Measurements from ENCODE around the gene DYNLL2.
"Not testable (repeated sequence)": the region's sequence is repeated elsewhere in the genome, so short reads cannot be mapped to it uniquely, and the experiment has no call there.

DYNLL2 gene

GRCh38 chr17:58054641-58055040 lies 28.6 kb upstream of the DYNLL2 start:
- TF ChIP-seq GATA1 (IDR thresholded peaks at IDR 0.05; ENCODE audit: low read depth, low read length) (no peak), POLR2A (IDR thresholded peaks at IDR 0.05; ENCODE audit: low read length) (no peak)
- DNase-seq = no peak

DNA sequence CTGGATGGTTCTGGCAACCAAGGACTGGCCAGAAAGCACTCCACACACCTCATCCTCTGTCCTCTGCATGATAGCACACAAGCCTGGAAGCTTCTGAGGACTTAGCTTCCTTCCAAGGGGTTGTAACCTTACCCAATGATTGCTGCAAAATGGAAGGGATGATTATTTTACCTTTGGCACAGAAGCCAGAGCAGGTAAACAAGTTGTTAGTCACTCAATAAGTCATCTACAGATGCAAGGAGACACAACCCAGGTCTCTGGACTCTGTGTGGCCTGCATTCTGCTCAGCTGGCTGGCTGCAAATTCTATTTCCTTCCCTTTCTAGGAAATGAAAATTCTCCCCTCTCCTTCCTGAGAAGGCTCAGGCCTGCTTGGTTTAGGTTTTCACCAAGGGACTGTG lies 26.7 kb upstream of the DYNLL2 start:
- TF ChIP-seq GATA1 (IDR thresholded peaks at IDR 0.05; ENCODE audit: low read depth, low read length) (no peak), POLR2A (IDR thresholded peaks at IDR 0.05; ENCODE audit: low read length) (no peak)
- DNase-seq = no peak

DNA sequence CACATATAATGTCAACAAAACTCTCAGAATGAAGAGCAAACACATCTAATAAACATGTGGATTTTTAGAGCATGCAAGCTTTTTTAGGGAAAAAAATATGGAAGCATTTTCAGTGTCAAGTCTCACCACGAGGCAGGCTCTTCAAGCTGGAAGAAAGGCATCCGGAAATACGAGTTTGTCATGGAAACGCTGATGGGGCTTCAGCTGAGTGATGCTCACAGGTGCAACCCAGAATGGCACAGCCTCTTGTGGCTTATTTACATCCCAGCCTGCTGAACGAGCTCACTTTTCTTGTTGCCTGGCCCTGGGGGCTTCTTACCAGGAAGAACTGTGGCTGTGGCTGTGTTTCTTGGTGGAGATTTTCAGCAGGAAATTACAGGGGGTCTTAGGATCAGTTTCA lies 24.1 kb upstream of the DYNLL2 start:
- DNase-seq = no peak
- no peak for TF ChIP-seq GATA1 (IDR thresholded peaks at IDR 0.05; ENCODE audit: low read depth, low read length)
- TF ChIP-seq POLR2A (IDR thresholded peaks at IDR 0.05; ENCODE audit: low read length) = no peak

DNA sequence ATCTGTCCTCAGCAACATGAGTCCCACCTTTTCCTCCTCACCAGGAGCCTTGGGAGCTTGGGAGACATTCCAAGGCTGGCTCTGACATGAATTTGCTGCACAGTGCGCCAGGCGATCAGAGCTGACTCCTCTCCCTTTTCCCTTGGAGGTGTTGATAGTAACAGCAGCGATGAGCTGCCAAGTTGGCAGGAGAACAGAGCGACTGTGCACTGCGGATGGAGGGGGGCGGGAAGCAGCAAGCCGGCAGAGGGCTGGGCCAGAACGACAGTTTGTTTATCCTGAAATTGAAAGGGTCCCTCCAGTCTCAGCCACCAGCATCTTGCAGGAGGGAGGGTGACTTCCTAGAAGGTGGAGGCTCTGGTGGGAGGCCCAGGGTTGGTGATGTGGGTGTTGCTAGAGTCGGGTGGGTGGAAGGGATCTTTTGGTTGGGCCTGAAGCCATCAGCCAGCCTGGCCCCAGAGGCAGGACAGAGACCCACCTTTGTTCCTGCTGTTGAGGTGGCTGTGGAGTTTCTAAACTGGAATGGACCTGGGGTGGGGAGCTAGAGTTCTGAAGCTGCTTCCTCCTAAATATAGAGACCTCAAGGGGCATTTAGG lies 22.5 kb upstream of the DYNLL2 start:
- no peak for TF ChIP-seq GATA1 (IDR thresholded peaks at IDR 0.05; ENCODE audit: low read depth, low read length)
- no peak for TF ChIP-seq POLR2A (IDR thresholded peaks at IDR 0.05; ENCODE audit: low read length)
- no peak for DNase-seq

DNA sequence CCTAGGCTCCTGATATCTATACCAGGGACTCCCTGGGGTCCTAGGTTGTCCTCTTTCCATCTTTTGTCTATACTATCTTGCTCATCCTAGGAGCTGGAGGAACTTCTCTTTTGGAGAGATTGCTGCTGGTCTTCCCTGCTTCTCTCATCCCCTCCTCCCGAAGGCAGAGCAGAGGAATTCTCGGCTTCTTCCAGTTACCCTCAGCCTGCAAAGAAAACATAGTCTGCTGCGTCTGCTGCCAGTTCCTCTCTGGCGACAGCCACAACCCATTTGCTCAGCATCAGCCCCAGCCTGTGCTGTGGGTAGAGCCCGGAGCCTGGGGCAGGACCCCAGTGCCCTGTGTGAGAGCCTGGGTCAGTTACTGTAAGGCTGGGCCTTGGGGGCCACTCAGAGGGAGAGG lies 21.5 kb upstream of the DYNLL2 start:
- no peak for DNase-seq
- TF ChIP-seq GATA1 (IDR thresholded peaks at IDR 0.05; ENCODE audit: low read depth, low read length) (no peak), POLR2A (IDR thresholded peaks at IDR 0.05; ENCODE audit: low read length) (no peak)

DNA sequence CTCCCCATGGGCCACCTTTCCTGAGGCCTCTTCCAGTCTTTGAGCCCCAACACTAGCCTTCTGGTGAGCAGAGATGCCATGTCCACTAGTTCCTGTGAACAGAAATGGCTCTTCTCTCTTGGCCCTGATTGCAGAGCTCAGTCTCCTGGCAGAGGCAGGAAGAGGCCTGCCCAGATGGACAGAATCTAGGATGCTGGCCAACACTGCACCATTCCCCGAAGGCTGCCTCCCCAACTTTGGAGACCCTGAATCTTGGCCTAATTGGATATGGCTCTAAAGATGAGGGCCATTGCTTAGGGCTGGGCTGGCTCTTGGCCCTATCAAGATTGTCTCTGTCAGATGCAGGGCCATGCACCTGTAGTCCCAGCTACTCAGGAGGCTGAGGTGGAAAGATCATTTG lies 18.0 kb upstream of the DYNLL2 start:
- no peak for TF ChIP-seq GATA1 (IDR thresholded peaks at IDR 0.05; ENCODE audit: low read depth, low read length)
- no peak for TF ChIP-seq POLR2A (IDR thresholded peaks at IDR 0.05; ENCODE audit: low read length)
- no peak for DNase-seq

- TF ChIP-seq GATA1 (IDR thresholded peaks at IDR 0.05; ENCODE audit: low read depth, low read length) (no peak), POLR2A (IDR thresholded peaks at IDR 0.05; ENCODE audit: low read length) (no peak)
- DNase-seq = no peak
These were observed 16.8 kb upstream of the DYNLL2 start for GRCh38 chr17:58066401-58066800.

DNA sequence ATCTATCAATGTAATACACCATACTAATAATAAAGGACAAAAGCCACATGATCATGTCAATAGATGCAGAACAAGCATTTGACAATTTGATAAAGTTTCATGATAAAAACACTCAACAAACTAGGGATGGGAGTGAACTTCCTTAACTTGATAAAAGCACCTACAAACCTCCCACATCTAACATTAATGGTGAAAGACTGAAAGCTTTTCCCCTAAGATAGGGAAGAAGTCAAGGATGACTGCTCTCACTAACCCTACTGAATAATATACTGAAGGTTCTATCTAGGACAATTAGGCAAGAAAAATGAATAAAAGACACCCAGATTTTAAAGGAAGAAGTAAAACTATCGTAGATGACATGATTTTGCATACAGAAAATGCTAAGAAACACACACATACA lies 10.4 kb upstream of the DYNLL2 start:
- TF ChIP-seq POLR2A (IDR thresholded peaks at IDR 0.05; ENCODE audit: low read length) (no peak), GATA1 (IDR thresholded peaks at IDR 0.05; ENCODE audit: low read depth, low read length) (no peak)
- DNase-seq = no peak

DNA sequence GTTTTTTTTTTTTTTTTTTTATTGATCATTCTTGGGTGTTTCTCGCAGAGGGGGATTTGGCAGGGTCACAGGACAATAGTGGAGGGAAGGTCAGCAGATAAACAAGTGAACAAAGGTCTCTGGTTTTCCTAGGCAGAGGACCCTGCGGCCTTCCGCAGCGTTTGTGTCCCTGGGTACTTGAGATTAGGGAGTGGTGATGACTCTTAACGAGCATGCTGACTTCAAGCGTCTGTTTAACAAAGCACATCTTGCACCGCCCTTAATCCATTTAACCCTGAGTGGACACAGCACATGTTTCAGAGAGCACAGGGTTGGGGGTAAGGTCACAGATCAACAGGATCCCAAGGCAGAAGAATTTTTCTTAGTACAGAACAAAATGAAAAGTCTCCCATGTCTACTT lies 10.0 kb upstream of the DYNLL2 start:
- DNase-seq = not testable (repeated sequence)

DNA sequence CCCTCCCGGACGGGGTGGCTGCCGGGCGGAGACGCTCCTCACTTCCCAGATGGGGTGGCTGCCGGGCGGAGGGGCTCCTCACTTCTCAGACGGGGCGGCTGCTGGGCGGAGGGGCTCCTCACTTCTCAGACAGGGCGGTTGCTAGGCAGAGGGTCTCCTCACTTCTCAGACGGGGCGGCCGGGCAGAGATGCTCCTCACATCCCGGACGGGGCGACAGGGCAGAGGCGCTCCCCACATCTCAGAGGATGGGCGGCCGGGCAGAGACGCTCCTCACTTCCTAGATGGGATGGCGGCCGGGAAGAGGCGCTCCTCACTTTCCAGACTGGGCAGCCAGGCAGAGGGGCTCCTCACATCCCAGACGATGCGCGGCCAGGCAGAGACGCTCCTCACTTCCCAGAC lies 8.8 kb upstream of the DYNLL2 start:
- DNase-seq = not testable (repeated sequence)

GRCh38 chr17:58079300-58080033 lies 3.8 kb upstream of the DYNLL2 start:
- DNase-seq = no peak
- TF ChIP-seq GATA1 (IDR thresholded peaks at IDR 0.05; ENCODE audit: low read depth, low read length) = no peak
- TF ChIP-seq POLR2A (IDR thresholded peaks at IDR 0.05; ENCODE audit: low read length) = no peak

- no peak for DNase-seq
- TF ChIP-seq GATA1 (IDR thresholded peaks at IDR 0.05; ENCODE audit: low read depth, low read length) (no peak), POLR2A (IDR thresholded peaks at IDR 0.05; ENCODE audit: low read length) (no peak)
These were observed 1.4 kb upstream of the DYNLL2 start for GRCh38 chr17:58081646-58082340.

GRCh38 chr17:58082341-58082869 lies 814 bp upstream of the DYNLL2 start:
- TF ChIP-seq GATA1 (IDR thresholded peaks at IDR 0.05; ENCODE audit: low read depth, low read length) (no peak), POLR2A (IDR thresholded peaks at IDR 0.05; ENCODE audit: low read length) (no peak)
- DNase-seq = no peak

DNA sequence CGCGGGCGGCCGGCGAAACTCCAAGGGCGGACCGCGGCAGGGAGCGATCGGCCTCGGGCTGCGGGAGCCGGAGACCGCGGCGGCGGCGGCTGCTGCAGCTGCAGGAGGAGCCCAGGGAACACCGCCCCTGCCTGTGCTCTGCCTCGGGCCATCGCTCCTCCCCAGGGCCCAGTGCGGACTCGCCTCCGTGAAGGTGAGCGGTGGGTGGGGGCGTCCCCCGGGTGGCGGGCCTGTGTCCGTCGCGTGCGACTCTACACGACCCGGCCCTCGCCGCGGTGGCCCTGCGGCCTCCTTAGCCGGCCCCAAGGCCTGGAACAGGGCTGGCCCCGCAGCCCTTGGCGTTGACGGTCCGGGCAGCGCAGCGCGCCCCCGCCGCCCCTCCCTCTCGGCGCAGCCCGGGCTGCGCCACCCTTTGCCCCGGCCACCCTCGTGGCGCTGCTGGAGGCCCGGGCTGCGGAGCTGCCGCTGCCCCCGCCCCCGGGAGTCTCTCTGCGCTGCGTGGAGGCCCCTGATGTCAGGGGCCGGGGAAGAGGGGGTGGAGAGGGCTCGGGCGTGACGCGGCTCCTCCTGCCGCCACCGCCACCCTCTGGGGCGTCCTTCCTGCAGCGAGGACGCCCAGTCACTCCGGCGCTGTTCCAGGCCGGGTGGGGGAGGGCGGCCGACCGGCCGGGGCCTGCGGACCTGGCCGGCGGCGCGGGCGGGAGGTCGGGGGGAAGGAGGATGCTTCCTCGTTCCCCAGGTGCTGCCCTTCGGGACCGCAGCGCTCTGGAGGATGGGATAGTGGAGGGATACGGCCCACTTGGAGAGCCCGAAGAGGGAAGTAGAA lies 485 bp downstream of the DYNLL2 start:
- peak; percentile 87 to 92 for DNase-seq
- TF ChIP-seq POLR2A (IDR thresholded peaks at IDR 0.05; ENCODE audit: low read length) (no peak), GATA1 (IDR thresholded peaks at IDR 0.05; ENCODE audit: low read depth, low read length) (no peak)

All from erythroblast (primary cell).